Measurements from ENCODE around the gene CSPG5. TPM values are rescaled to one million over a fixed set of nuclear protein-coding genes. Genes with fewer than 3 reads are reported as not detected.

The CSPG5 gene
- total RNA-seq, 1 donor from 2014 or later = 1.7 TPM

DNA sequence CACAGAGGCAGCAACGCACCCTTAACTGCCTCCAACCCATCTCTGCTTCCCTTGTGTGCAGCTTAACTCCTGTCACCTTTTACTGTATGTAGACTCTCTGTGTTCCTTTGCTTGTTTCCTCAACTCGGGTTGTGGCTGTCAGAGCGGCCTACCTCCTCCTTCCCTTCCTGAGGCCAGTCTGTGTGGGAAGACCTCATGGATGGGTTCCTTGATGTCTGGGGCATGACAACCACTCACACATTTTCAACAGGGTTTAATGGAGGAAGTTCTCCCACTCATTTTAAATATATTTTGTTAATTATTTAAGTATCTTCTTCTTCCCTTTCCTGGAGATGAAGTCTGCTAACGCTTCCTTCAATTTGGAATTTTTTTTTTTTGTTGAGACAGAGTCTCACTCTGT lies 1.8 kb upstream of the CSPG5 start:
- peaks cover 27% of the 10 kb centered on the region for H3K27me3 Mint-ChIP-seq (ENCODE audit: low read depth)
- H3K27ac Mint-ChIP-seq = no peak overlapping the region
- peak overlapping the region; percentile 46 for H3K4me3 Mint-ChIP-seq (ENCODE audit: low read depth)
- DNase-seq (ENCODE audit: low spot score) = no peak
- H3K36me3 Mint-ChIP-seq (ENCODE audit: low read depth) = peaks cover 6% of the 10 kb centered on the region
- intact Hi-C loops (cut with micrococcal nuclease) = no loop called here
- no peaks in the 10 kb centered on the region for H3K9me3 Mint-ChIP-seq
- no peaks in the 10 kb centered on the region for H3K4me1 Mint-ChIP-seq (ENCODE audit: low read depth)

- no peak for DNase-seq (ENCODE audit: low spot score)
- H3K9me3 Mint-ChIP-seq = no peaks in the 10 kb centered on the region
- H3K4me3 Mint-ChIP-seq (ENCODE audit: low read depth) = peak overlapping the region; percentile 64
- peaks cover 30% of the 10 kb centered on the region for H3K27me3 Mint-ChIP-seq (ENCODE audit: low read depth)
- intact Hi-C loops (cut with micrococcal nuclease) = no loop called here
- peaks cover 2% of the 10 kb centered on the region for H3K36me3 Mint-ChIP-seq (ENCODE audit: low read depth)
- H3K27ac Mint-ChIP-seq = no peak overlapping the region
- no peaks in the 10 kb centered on the region for H3K4me1 Mint-ChIP-seq (ENCODE audit: low read depth)
Observed at GRCh38 chr3:47579875-47580274, 1.2 kb upstream of the CSPG5 start.

- no peaks in the 10 kb centered on the region for H3K4me1 Mint-ChIP-seq (ENCODE audit: low read depth)
- H3K27me3 Mint-ChIP-seq (ENCODE audit: low read depth) = peaks cover 34% of the 10 kb centered on the region
- intact Hi-C loops (cut with micrococcal nuclease) = no loop called here
Observed at GRCh38 chr3:47578119-47578632, 489 bp downstream of the CSPG5 start.

DNA sequence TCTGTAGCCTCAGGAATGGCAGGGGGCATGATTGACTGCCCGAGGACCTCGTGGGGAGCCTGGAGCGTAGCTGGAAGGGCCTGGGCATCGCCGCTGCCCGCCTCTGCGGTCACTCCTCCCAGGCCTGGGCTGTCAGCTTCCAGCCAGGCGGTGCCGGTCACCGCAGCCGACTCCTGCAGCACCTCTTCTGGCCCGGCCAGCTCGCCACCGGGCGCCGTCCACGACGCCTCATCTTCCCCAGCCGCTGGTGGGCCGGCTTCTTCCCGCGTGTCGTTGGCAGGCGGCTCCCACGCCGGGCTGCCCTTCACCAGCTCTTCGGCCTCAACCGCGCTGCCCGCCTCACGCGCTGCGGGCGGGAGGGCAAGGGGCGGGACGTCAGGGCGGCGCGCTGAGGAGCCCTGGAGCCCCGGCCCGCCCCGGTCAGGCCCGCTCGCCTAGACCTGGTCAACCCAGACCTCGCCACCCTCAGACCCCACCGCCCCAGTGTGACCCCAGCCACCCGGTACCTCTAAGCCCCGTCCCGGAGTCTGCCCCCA lies 1.0 kb downstream of the CSPG5 start:
- Mint-ChIP-seq H3K4me3 (ENCODE audit: low read depth) (peak overlapping the region; percentile 67), H3K36me3 (ENCODE audit: low read depth) (no peaks in the 10 kb centered on the region), H3K27ac (no peak overlapping the region), H3K27me3 (ENCODE audit: low read depth) (peaks cover 34% of the 10 kb centered on the region), H3K4me1 (ENCODE audit: low read depth) (no peaks in the 10 kb centered on the region), H3K9me3 (no peaks in the 10 kb centered on the region)
- intact Hi-C loops (cut with micrococcal nuclease) = no loop called here
- DNase-seq (ENCODE audit: low spot score) = no peak

More at GRCh38 chr3:47578119-47578632, 489 bp downstream of the CSPG5 start:
- no peak overlapping the region for H3K27ac Mint-ChIP-seq
- H3K4me3 Mint-ChIP-seq (ENCODE audit: low read depth) = peak overlapping the region; percentile 67
- peak; percentile 34 for DNase-seq (ENCODE audit: low spot score)
- no peaks in the 10 kb centered on the region for H3K36me3 Mint-ChIP-seq (ENCODE audit: low read depth)
- no peaks in the 10 kb centered on the region for H3K9me3 Mint-ChIP-seq

DNA sequence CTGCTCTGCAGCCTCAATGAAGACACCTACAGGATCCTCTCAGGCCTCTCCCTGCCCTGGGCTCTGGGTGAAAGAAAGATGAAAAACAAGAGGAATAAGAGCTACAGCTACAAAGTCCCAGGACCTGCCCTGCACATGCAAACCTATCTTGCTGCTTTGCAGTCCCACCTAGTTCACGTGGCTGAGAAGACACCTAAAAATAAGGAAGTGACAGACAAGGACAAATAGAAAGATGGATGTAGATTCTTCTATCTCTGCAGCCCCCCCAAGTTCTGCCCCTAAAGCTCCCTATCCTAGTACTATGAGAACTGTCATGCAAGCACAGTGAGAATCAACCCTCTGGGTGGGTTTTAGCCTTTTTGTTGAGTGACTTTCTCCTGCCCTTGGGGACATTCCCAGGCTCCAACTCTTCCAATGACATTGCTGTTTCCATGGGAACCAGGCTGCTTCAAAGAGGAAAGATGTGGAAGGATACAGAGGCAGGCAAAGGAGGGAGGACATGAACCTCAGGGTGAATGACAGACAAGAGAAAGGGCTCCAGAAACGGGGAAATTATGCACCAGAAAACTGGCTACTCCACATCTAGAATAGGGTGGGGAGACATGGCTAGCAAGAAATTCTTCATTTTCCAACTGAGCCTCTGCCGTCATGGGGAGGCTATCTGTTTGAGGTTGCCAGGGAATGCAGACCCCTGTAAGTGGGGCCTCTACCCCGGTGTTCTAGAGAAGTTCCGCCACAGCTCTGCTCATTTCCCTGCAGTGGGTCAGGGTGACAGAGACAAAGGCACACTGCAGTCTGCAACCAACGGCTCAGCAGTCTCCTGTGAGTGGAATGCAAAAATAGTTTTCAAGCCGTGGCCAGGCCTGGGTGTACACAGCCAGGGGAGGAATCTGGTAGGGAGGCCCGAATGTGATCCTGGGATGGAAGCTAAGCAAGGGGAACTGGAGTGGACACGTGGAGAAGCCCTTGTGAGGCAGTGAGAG lies 5.2 kb downstream of the CSPG5 start:
- no peak for DNase-seq (ENCODE audit: low spot score)
- Mint-ChIP-seq H3K36me3 (ENCODE audit: low read depth) (no peaks in the 10 kb centered on the region), H3K4me3 (ENCODE audit: low read depth) (no peak overlapping the region), H3K4me1 (ENCODE audit: low read depth) (no peaks in the 10 kb centered on the region), H3K27me3 (ENCODE audit: low read depth) (peaks cover 21% of the 10 kb centered on the region), H3K27ac (no peak overlapping the region), H3K9me3 (no peaks in the 10 kb centered on the region)
- intact Hi-C loops (cut with micrococcal nuclease) = no loop called here

- Mint-ChIP-seq H3K4me3 (ENCODE audit: low read depth) (no peak overlapping the region), H3K27me3 (ENCODE audit: low read depth) (peaks cover 20% of the 10 kb centered on the region), H3K36me3 (ENCODE audit: low read depth) (no peaks in the 10 kb centered on the region), H3K9me3 (no peaks in the 10 kb centered on the region), H3K4me1 (ENCODE audit: low read depth) (no peaks in the 10 kb centered on the region), H3K27ac (no peak overlapping the region)
- no peak for DNase-seq (ENCODE audit: low spot score)
- intact Hi-C loops (cut with micrococcal nuclease) = no loop called here
Observed at GRCh38 chr3:47571391-47572175, 7.1 kb downstream of the CSPG5 start.

GRCh38 chr3:47568901-47569300 lies 9.8 kb downstream of the CSPG5 start:
- intact Hi-C loops (cut with micrococcal nuclease) = no loop called here
- no peaks in the 10 kb centered on the region for H3K9me3 Mint-ChIP-seq
- no peaks in the 10 kb centered on the region for H3K36me3 Mint-ChIP-seq (ENCODE audit: low read depth)
- H3K27me3 Mint-ChIP-seq (ENCODE audit: low read depth) = peaks cover 16% of the 10 kb centered on the region
- no peak for DNase-seq (ENCODE audit: low spot score)
- no peak overlapping the region for H3K4me3 Mint-ChIP-seq (ENCODE audit: low read depth)
- H3K4me1 Mint-ChIP-seq (ENCODE audit: low read depth) = no peaks in the 10 kb centered on the region
- no peak overlapping the region for H3K27ac Mint-ChIP-seq

GRCh38 chr3:47567149-47567548 lies 11.5 kb downstream of the CSPG5 start:
- no peak for DNase-seq (ENCODE audit: low spot score)
- Mint-ChIP-seq H3K4me1 (ENCODE audit: low read depth) (no peaks in the 10 kb centered on the region), H3K27ac (no peak overlapping the region), H3K9me3 (no peaks in the 10 kb centered on the region), H3K4me3 (ENCODE audit: low read depth) (no peak overlapping the region), H3K27me3 (ENCODE audit: low read depth) (peaks cover 12% of the 10 kb centered on the region), H3K36me3 (ENCODE audit: low read depth) (no peaks in the 10 kb centered on the region)
- intact Hi-C loops (cut with micrococcal nuclease) = no loop called here

DNA sequence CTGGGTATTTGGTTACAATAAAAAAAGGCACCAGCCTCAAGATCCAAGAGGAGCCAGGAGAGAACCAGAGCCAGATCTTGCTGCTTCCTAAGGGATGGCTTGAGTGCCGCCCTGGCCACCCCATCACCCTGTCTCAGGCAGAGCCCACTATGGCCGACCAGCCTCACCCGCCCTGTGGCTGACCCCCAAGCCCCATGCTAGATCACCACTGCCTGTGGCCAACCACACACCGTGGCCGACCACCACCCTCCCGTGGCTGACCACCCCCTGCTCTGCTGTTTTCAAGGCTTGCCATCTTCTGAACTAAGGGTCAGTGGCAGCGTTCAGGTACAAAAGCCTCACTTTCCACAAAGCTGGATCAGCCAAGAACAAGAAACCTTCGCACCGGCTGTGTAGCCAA lies 12.0 kb downstream of the CSPG5 start:
- no peak overlapping the region for H3K27ac Mint-ChIP-seq
- H3K9me3 Mint-ChIP-seq = no peaks in the 10 kb centered on the region
- intact Hi-C loops (cut with micrococcal nuclease) = no loop called here
- no peaks in the 10 kb centered on the region for H3K36me3 Mint-ChIP-seq (ENCODE audit: low read depth)
- DNase-seq (ENCODE audit: low spot score) = no peak
- H3K27me3 Mint-ChIP-seq (ENCODE audit: low read depth) = peaks cover 9% of the 10 kb centered on the region
- H3K4me3 Mint-ChIP-seq (ENCODE audit: low read depth) = no peak overlapping the region
- no peaks in the 10 kb centered on the region for H3K4me1 Mint-ChIP-seq (ENCODE audit: low read depth)

- H3K27ac Mint-ChIP-seq = no peak overlapping the region
Observed at GRCh38 chr3:47565734-47566550, 12.7 kb downstream of the CSPG5 start.

DNA sequence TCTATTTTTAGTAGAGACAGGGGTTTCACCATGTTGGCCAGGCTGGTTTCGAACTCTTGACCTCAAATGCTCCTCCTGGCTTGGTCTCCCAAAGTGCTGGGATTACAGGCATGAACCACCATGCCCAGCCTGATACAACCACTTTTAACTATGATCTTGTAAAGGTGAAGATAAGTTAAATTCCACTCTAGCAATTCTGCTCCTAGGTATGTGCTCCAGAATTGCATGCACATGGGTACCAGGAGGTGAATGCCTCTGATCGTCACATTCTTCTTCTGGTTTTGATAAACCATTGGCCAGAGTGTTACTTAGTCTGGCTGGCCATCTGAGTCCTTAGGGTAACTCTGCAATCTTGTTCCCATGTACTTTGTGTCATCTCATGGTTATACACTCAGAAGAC lies 22.3 kb downstream of the CSPG5 start:
- no peaks in the 10 kb centered on the region for H3K4me1 Mint-ChIP-seq (ENCODE audit: low read depth)
- H3K9me3 Mint-ChIP-seq = no peaks in the 10 kb centered on the region
- no peak overlapping the region for H3K4me3 Mint-ChIP-seq (ENCODE audit: low read depth)
- DNase-seq (ENCODE audit: low spot score) = no peak
- intact Hi-C loops (cut with micrococcal nuclease) = no loop called here
- peaks cover 10% of the 10 kb centered on the region for H3K27me3 Mint-ChIP-seq (ENCODE audit: low read depth)
- H3K36me3 Mint-ChIP-seq (ENCODE audit: low read depth) = no peaks in the 10 kb centered on the region
- H3K27ac Mint-ChIP-seq = no peak overlapping the region

More at GRCh38 chr3:47565734-47566550, 12.7 kb downstream of the CSPG5 start:
- no peak for DNase-seq (ENCODE audit: low spot score)
- Mint-ChIP-seq H3K36me3 (ENCODE audit: low read depth) (no peaks in the 10 kb centered on the region), H3K27me3 (ENCODE audit: low read depth) (peaks cover 9% of the 10 kb centered on the region), H3K4me3 (ENCODE audit: low read depth) (no peak overlapping the region), H3K4me1 (ENCODE audit: low read depth) (no peaks in the 10 kb centered on the region), H3K9me3 (no peaks in the 10 kb centered on the region)
- intact Hi-C loops (cut with micrococcal nuclease) = no loop called here

GRCh38 chr3:47554335-47554734 lies 24.3 kb downstream of the CSPG5 start:
- Mint-ChIP-seq H3K4me3 (ENCODE audit: low read depth) (no peak overlapping the region), H3K27ac (no peak overlapping the region), H3K4me1 (ENCODE audit: low read depth) (no peaks in the 10 kb centered on the region), H3K9me3 (no peaks in the 10 kb centered on the region), H3K36me3 (ENCODE audit: low read depth) (no peaks in the 10 kb centered on the region), H3K27me3 (ENCODE audit: low read depth) (peaks cover 20% of the 10 kb centered on the region)
- no peak for DNase-seq (ENCODE audit: low spot score)
- intact Hi-C loops (cut with micrococcal nuclease) = no loop called here

All from activated T-helper 2 cell treated with anti-CD3 and anti-CD28 coated beads, Interferon-gamma antibody, Interleukin-2, Interleukin-4, amounts not matched to agents 10 μg/mL and 5 μg/mL and 100 μg/mL, durations not matched to agents 14 hours and 24 hours and 36 hours (primary cell).